Neural crest cell (in vitro differentiated cells): ENCODE results near the gene NPLOC4. TPM values are rescaled to one million over a fixed set of nuclear protein-coding genes. Genes with fewer than 3 reads are reported as not detected.

Experiments
- DNase-seq: peaks from one replicate; pipeline ENCODE4 v3.0.0; 2021; ENCODE audit warnings: low read depth, mixed read lengths, low spot score
- H3K27ac Mint-ChIP-seq: one replicate; pipeline ENCODE4 v1.8.0; 2021; ENCODE audit warnings: mild to moderate bottlenecking, mixed read lengths; ENCODE audit not compliant: unreplicated experiment
- H3K27me3 Mint-ChIP-seq: 2 replicates; pipeline ENCODE4 v1.8.0; 2021; ENCODE audit warnings: low read depth, mild to moderate bottlenecking, mixed read lengths
- H3K36me3 Mint-ChIP-seq: 2 replicates; pipeline ENCODE4 v1.8.0; 2021; ENCODE audit warnings: low read depth, mild to moderate bottlenecking, mixed read lengths
- H3K4me1 Mint-ChIP-seq: 2 replicates; pipeline ENCODE4 v1.8.0; 2021; ENCODE audit warnings: mixed read lengths
- H3K4me3 Mint-ChIP-seq: one replicate; pipeline ENCODE4 v1.8.0; 2021; ENCODE audit warnings: mild to moderate bottlenecking, mixed read lengths
- H3K9me3 Mint-ChIP-seq: 2 replicates; pipeline ENCODE4 v1.8.0; 2021; ENCODE audit warnings: mixed read lengths
- total RNA-seq: library from RNA; stranded (reverse); gene quantifications from 2 replicates; pipeline ENCODE4 v1.2.1, GENCODE V29; 2021
- TF ChIP-seq, protein P1 (sequence below): fragments of 200-600 bp; sonication (generic); conservative IDR thresholded peaks from 2 replicates; pipeline ENCODE4 v1.5.0; 2021; ENCODE audit warnings: antibody characterized with exemption, mild to moderate bottlenecking

The NPLOC4 gene
- total RNA-seq, 1 donor from 2014 or later: 97.7 TPM

DNA sequence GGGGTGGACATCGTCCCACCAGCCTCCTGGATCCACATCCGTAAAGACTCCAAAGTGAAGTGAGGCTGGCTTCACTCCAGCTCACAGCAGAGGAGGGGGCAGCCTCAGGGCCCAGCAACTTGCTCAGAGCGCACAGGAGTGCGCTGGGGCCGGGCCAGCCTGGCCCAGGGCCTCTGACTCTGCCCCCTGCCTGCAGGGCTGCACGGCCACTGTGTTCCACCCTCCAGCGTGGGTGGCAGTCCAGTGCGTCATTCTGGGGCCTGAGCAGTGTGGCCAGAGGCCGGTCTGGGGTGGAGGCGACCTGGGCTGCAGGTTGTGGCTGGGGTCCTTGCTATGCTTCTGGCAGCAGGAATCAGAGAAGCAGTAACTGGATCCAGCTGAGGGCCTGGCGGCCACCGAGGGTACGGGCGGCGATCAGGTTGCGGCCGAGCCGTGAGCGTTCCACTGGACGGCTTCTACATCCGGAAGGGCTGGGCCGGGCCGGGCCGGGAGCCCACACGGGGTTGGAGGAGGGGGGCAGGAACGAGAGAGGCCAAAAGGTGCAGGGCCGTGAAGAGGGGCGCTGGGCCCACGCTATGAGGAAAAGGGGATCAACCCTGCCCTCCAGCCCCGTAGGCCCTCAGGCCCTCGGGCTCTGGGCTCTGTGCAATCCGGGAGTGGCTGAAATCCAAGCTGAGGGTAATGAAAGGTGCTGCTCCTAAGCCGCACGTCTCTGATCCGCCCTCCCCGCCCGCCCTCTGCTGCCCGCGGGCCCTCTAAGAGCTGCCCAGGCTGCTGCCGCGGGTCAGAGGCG, 109.1 kb downstream of the NPLOC4 start, which contains the start of gene FSCN2:
Gene FSCN2 (plus strand): TSS at position 787 of the 793 bp plus-strand sequence. CDS start 155 bp downstream, outside the sequence.
- no peaks in the 10 kb centered on the region for H3K9me3 Mint-ChIP-seq
- H3K36me3 Mint-ChIP-seq: no peaks in the 10 kb centered on the region

DNA sequence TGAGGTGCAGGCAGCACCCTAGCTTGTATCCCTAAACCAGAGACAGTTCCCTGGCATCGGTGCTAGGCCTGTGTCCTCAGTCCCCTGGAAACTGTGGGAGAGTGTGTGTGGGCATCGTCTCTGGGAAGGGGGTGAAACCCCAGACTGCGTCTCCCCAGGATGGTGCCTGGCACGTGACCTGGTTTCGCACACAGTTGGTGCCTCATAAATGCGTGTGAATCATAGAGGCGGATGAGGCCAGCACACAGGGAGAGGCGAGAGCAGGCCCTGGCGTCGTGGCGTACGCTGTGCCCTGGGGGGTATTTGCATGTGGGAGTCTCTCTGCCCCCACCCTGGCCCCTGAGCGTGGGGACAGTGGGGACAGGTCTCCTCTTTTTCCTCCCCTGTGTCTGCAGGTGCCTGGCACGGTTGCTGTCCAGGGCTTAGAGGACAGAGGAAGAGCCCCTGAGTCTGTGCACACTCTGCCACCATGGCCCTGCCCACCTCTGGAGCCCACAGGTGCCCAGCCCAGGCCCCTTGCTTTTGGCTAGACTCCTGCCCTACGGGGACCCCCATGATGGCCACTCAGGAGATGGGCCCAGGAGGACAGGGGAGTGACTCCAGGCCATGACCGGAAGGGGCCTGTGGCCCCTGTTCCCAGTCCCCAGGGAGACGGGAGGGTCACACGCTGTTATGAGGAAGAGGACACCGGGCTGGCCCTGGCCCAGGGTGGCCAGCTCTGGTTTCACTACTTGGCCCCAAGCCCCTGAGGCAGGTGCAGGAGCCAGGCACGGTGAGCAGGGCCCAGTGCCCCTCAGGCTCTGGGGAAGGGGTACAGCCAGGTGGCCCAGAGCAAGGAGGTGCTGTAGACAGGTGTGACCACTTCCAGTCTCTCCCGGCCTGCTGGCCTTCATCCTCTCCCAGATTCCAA, 110.0 kb downstream of the NPLOC4 start:
- H3K27me3 Mint-ChIP-seq: peaks cover 13% of the 10 kb centered on the region
- H3K4me1 Mint-ChIP-seq: peaks cover 7% of the 10 kb centered on the region
- no peak for DNase-seq
- no peak overlapping the region for H3K27ac Mint-ChIP-seq
- H3K9me3 Mint-ChIP-seq: no peaks in the 10 kb centered on the region
- no peak overlapping the region for H3K4me3 Mint-ChIP-seq
- no peaks in the 10 kb centered on the region for H3K36me3 Mint-ChIP-seq
- TF ChIP-seq, protein P1, sequence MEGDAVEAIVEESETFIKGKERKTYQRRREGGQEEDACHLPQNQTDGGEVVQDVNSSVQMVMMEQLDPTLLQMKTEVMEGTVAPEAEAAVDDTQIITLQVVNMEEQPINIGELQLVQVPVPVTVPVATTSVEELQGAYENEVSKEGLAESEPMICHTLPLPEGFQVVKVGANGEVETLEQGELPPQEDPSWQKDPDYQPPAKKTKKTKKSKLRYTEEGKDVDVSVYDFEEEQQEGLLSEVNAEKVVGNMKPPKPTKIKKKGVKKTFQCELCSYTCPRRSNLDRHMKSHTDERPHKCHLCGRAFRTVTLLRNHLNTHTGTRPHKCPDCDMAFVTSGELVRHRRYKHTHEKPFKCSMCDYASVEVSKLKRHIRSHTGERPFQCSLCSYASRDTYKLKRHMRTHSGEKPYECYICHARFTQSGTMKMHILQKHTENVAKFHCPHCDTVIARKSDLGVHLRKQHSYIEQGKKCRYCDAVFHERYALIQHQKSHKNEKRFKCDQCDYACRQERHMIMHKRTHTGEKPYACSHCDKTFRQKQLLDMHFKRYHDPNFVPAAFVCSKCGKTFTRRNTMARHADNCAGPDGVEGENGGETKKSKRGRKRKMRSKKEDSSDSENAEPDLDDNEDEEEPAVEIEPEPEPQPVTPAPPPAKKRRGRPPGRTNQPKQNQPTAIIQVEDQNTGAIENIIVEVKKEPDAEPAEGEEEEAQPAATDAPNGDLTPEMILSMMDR: no peak

More for the DNA sequence above, 109.1 kb downstream of the NPLOC4 start, which contains the start of gene FSCN2:
- Mint-ChIP-seq H3K4me1 (peaks cover 6% of the 10 kb centered on the region), H3K27me3 (peaks cover 5% of the 10 kb centered on the region), H3K4me3 (no peak within 1 kb of the TSS), H3K27ac (no peak within 1 kb of the TSS)
- no peak for DNase-seq
- TF ChIP-seq, protein P1: no peak

DNA sequence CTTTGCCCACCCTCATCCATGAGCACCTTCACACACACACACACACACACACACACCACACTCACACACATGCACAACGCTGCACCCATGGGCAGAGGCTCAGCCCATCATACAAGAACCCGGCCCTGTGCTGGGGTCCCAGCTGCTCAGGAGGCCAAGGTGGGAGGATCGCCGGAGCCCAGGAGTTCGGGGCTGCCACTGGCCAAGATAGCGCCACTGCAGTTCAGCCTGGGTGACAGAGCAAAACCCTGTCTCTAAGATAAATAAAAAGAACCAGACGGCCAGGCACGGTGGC, 112.1 kb downstream of the NPLOC4 start:
- Mint-ChIP-seq H3K27me3 (peaks cover 33% of the 10 kb centered on the region), H3K9me3 (no peaks in the 10 kb centered on the region), H3K36me3 (no peaks in the 10 kb centered on the region), H3K27ac (no peak overlapping the region), H3K4me3 (no peak overlapping the region), H3K4me1 (peaks cover 13% of the 10 kb centered on the region)
- TF ChIP-seq, protein P1: no peak
- DNase-seq: no peak

DNA sequence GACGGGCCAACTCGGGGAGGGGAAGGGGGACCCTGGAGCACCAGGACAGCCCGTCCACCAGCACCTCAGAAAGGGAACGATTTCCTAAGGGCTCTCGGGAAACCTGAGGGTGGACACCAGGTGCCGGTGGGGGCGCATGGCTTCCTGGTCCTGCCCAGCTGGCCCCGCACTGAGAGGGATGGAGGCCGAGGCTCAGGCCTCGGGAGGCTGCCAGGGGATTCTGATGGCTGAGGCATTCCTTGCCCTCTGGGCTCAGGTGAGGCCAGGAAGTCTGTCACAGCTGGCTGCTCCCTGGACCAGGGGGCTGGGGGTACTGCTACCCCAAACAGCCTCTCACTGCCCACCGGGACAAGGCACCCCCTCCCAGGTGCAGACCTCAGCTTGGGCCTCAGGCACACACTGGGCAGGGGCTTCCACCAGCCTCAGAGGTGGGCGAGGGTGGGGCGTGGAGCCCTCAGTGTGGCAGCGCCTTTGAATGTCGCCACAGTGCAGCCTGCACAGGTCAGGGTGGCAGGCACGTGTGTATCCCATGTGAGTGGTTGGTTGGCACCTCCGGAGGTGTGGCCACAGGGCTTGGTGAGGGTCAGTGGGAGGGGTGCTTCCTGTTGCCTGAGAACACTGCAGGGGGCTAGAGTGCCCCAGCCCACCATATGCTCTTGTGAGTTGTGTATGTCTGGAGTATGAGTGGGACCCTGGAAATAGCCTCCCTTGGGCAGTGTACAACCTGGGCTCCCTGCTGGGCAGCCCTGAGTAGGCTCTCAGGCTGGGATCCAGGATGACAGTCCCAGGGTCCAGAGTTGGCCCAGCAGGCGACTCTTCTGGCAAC, 112.7 kb downstream of the NPLOC4 start:
- TF ChIP-seq, protein P1: no peak
- Mint-ChIP-seq H3K27me3 (peaks cover 35% of the 10 kb centered on the region), H3K4me3 (no peak overlapping the region), H3K9me3 (no peaks in the 10 kb centered on the region), H3K4me1 (peaks cover 13% of the 10 kb centered on the region), H3K27ac (no peak overlapping the region), H3K36me3 (no peaks in the 10 kb centered on the region)
- no peak for DNase-seq
